Body of pancreas (tissue), 4 donors: ENCODE results near the gene SCFD2. TPM values are rescaled to one million over a fixed set of nuclear protein-coding genes. Genes with fewer than 3 reads are reported as not detected.

Experiments
- ATAC-seq: fragments of 150-250 bp; one replicate; pipeline ENCODE4 v1.9.1; 2016
- DNase-seq, 4 donors: peaks; one replicate each; pipeline ENCODE4 v3.0.0-alpha.2; 2019
- H3K27ac ChIP-seq, 4 donors: fragments of 200-600 bp; sonication (generic); 1 replicate in 3 of 4; 2 replicates in 1 of 4; pipeline versions ENCODE4 v1.5.1 to v1.6.1; 2016 to 2019; ENCODE audit warnings: mild to moderate bottlenecking in 1 of 4, mixed read lengths in 1 of 4, moderate library complexity in 1 of 4
- H3K27me3 ChIP-seq, 2 donors: fragments of 200-600 bp; sonication (generic); one replicate each; pipeline ENCODE4 v1.6.0; 2016; ENCODE audit warnings: mild to moderate bottlenecking in 1 of 2
- H3K36me3 ChIP-seq, 2 donors: fragments of 200-600 bp; sonication (generic); replicated peaks in 1 of 2; 2 replicates each; pipeline ENCODE4 v1.5.1; 2016; ENCODE audit warnings: low read depth in 2 of 2; ENCODE audit not compliant: insufficient read depth in 1 of 2
- H3K4me1 ChIP-seq: fragments of 200-600 bp; sonication (generic); one replicate; pipeline ENCODE4 v1.6.0; 2016
- H3K4me3 ChIP-seq, 2 donors: fragments of 200-600 bp; sonication (generic); 1 replicate in 1 of 2; 2 replicates in 1 of 2; pipeline ENCODE4 v1.5.1; 2016 to 2019
- H3K9me3 ChIP-seq, 3 donors: fragments of 200-600 bp; sonication (generic); 1 replicate in 2 of 3; 2 replicates in 1 of 3; pipeline ENCODE4 v1.5.1; 2016
- POLR2A ChIP-seq, 3 donors: fragments of 450-650 bp; IDR thresholded peaks; one replicate each; pipeline ENCODE4 v1.6.1; 2016; ENCODE audit warnings: antibody characterized with exemption in 3 of 3, mild to moderate bottlenecking in 2 of 3
- WGBS, 2 donors: methylation state at CpG; one replicate each; pipeline ENCODE4 v1.1.5; 2017; 5-methylcytosine and 5-hydroxymethylcytosine counted together
- intact Hi-C: fragments of 100-400 bp; cut with DNase I; formaldehyde crosslinking; loops from one replicate; pipeline ENCODE4 v1.15.1; 2023
- total RNA-seq, 2 donors: library from RNA; depleted of rRNA; stranded (reverse); fragments of >200 nt; gene quantifications; one replicate each; pipeline ENCODE4 v1.1.0, GENCODE V29; 2016
- TF ChIP-seq, protein P1 (sequence below), 7 experiments: fragments of 450-650 bp in 4 of 7; fragments of 200-600 bp in 3 of 7; sonication (generic) in 3 of 7; IDR thresholded peaks; one replicate each; pipeline ENCODE4 v1.5.1; 2016 to 2019; ENCODE audit warnings: antibody characterized with exemption in 7 of 7

The SCFD2 gene
- total RNA-seq, 2 donors from 2014 or later: 17.9 to 53.7 TPM

DNA sequence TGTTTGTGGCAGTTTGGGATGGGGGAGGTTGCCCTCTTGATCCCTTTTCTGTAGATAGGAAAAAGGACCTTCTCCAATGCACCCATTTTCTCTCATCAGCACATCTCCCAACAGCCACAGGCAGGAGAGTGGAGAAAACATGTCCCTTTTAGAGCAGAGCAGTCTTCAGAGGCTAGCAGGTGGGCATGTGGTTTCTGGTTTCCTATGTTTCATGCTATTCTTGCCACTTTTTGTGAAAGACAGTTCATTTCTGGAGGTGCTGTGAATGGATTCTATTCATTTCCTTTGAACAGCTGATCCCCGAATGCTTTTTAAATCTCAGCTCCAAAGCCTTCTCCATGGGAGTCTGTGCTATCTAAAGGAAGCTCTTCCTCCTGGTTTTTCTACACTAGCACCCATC, 484.9 kb downstream of the SCFD2 start:
- H3K4me1 ChIP-seq: no peaks in the 10 kb centered on the region
- no peak overlapping the region for H3K27ac ChIP-seq
- no peaks in the 10 kb centered on the region for H3K27me3 ChIP-seq
- no peak for TF ChIP-seq POLR2A (IDR thresholded peaks at IDR 0.05)
- TF ChIP-seq, protein P1, sequence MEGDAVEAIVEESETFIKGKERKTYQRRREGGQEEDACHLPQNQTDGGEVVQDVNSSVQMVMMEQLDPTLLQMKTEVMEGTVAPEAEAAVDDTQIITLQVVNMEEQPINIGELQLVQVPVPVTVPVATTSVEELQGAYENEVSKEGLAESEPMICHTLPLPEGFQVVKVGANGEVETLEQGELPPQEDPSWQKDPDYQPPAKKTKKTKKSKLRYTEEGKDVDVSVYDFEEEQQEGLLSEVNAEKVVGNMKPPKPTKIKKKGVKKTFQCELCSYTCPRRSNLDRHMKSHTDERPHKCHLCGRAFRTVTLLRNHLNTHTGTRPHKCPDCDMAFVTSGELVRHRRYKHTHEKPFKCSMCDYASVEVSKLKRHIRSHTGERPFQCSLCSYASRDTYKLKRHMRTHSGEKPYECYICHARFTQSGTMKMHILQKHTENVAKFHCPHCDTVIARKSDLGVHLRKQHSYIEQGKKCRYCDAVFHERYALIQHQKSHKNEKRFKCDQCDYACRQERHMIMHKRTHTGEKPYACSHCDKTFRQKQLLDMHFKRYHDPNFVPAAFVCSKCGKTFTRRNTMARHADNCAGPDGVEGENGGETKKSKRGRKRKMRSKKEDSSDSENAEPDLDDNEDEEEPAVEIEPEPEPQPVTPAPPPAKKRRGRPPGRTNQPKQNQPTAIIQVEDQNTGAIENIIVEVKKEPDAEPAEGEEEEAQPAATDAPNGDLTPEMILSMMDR (IDR thresholded peaks at IDR 0.05): no peak
- H3K9me3 ChIP-seq: no peaks in the 10 kb centered on the region
- H3K36me3 ChIP-seq: no peaks in the 10 kb centered on the region
- DNase-seq: no peak
- WGBS, 2 donors: 95% methylated on average over 1 of the region's 1 CpG
- H3K4me3 ChIP-seq: no peak overlapping the region
- ATAC-seq: no peak
- intact Hi-C loops: no loop called here

DNA sequence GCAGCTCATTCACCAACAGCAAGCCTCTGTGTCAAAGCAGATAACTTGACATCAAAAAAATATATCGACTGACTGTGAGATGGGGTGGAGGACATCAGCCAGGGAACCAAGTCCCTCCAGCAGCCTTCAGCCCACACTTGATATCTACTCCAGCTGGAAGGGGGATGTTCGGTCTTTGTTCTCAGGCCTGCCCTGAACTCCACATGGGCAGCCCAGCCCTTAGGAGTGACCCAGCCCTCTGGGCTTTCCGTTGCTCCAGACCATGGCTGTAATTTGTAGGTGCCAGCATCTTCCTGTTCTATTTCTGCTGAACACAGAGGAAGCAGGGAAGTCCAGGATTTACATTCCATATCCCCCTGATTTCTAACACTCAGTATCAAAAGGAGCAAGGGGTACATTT, 486.4 kb downstream of the SCFD2 start:
- no peak overlapping the region for H3K27ac ChIP-seq
- DNase-seq: no peak
- H3K36me3 ChIP-seq: no peaks in the 10 kb centered on the region
- H3K4me1 ChIP-seq: no peaks in the 10 kb centered on the region
- TF ChIP-seq, protein P1 (IDR thresholded peaks at IDR 0.05): no peak
- no peak for TF ChIP-seq POLR2A (IDR thresholded peaks at IDR 0.05)
- H3K4me3 ChIP-seq: no peak overlapping the region
- H3K9me3 ChIP-seq: no peaks in the 10 kb centered on the region
- intact Hi-C loops: no loop called here
- 84 to 93% methylated on average over 3 of the region's 3 CpGs for WGBS, 2 donors
- no peaks in the 10 kb centered on the region for H3K27me3 ChIP-seq
- ATAC-seq: no peak

DNA sequence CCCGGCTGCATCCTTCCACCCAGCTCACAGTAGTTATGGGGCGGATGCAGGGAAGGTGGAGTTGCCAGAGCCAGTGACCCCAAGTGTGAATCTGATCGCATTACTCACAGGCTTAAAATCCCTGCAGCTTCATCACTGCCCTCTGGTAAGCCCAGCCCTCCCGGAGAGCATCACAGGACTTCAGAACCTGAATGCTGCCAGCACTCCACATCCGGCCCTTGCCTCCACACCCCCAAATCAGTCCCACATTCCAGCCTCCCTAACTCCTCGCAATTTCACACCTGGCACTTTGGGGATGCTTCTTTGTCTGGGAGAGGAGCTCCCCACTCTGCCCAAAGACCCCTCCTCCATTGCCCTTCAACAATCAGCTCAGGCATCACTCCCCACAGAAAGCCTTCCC, 488.2 kb downstream of the SCFD2 start:
- Histone ChIP-seq H3K4me1 (no peaks in the 10 kb centered on the region), H3K4me3 (no peak overlapping the region), H3K36me3 (no peaks in the 10 kb centered on the region), H3K27me3 (no peaks in the 10 kb centered on the region), H3K27ac (no peak overlapping the region), H3K9me3 (no peaks in the 10 kb centered on the region)
- 92 to 99% methylated on average over 6 of the region's 6 CpGs for WGBS, 2 donors
- DNase-seq (no peak), ATAC-seq (no peak)
- TF ChIP-seq, protein P1 (IDR thresholded peaks at IDR 0.05): no peak
- TF ChIP-seq POLR2A (IDR thresholded peaks at IDR 0.05): no peak
- intact Hi-C loops: no loop called here

DNA sequence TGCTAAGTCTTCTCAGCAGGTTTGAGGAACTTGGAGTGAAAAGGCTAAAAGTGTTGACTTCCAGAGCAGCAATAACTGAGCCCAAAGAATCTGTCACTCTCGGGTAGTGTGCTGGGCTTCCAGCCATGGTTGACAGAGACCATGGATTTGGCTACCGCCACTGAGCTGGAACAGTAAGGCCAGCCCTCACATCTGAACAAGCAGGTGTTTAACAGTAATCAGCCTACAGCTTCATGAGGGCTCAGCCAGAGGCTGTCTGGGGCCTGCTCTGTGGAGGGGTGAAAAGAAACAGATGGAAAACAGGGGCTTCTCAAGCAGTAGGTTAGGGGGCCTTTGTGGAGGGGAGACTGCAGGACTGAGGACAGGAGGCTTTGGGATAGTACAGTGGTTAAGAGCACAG, 488.8 kb downstream of the SCFD2 start:
- DNase-seq (no peak), ATAC-seq (no peak)
- no peak for TF ChIP-seq POLR2A (IDR thresholded peaks at IDR 0.05)
- intact Hi-C loops: no loop called here
- Histone ChIP-seq H3K36me3 (no peaks in the 10 kb centered on the region), H3K4me1 (no peaks in the 10 kb centered on the region), H3K27me3 (no peaks in the 10 kb centered on the region), H3K27ac (no peak overlapping the region), H3K9me3 (no peaks in the 10 kb centered on the region), H3K4me3 (no peak overlapping the region)
- WGBS, 2 donors: 57 to 73% methylated on average over 2 of the region's 2 CpGs

DNA sequence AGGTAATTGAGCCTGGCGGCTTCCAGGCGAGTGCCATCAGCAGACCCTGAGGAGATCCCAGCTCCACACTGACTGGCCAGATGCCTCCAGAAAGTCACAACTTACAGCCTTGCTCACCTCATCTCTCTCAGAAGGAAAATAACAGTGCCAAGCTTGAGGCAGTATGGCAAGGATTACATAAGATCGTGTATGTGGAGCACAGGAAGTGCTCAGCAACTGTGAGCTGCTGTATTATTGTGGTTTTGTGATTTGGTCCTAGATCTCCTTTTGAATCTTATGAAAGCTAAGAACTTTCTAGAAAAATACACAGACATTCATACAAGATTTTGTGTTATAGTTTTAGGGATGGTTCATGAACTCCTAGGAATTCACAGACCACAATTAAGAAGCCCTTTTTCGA, 489.8 kb downstream of the SCFD2 start:
- Histone ChIP-seq H3K27ac (no peak overlapping the region), H3K4me1 (no peaks in the 10 kb centered on the region), H3K27me3 (no peaks in the 10 kb centered on the region), H3K4me3 (no peak overlapping the region), H3K36me3 (no peaks in the 10 kb centered on the region), H3K9me3 (no peaks in the 10 kb centered on the region)
- ATAC-seq (no peak), DNase-seq (no peak)
- 83 to 86% methylated on average over 4 of the region's 4 CpGs for WGBS, 2 donors
- TF ChIP-seq, protein P1 (IDR thresholded peaks at IDR 0.05): no peak
- TF ChIP-seq POLR2A (IDR thresholded peaks at IDR 0.05): no peak
- intact Hi-C loops: no loop called here
